Stimulated activated CD8-positive, alpha-beta memory T cell treated with anti-CD3 and anti-CD28 coated beads, Interleukin-15, amount 100 ng/mL, for 24 hours (primary cell): ENCODE data around the gene FAM209A.
"Not testable (repeated sequence)": the region's sequence is repeated elsewhere in the genome, so short reads cannot be mapped to it uniquely, and the experiment has no call there.

Source experiments
- DNase-seq: peaks from one replicate; pipeline ENCODE4 v3.0.0-alpha.2; 2020; ENCODE audit warnings: low read depth

Gene FAM209A, protein sequence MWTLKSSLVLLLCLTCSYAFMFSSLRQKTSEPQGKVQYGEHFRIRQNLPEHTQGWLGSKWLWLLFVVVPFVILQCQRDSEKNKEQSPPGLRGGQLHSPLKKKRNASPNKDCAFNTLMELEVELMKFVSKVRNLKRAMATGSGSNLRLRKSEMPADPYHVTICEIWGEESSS

DNA sequence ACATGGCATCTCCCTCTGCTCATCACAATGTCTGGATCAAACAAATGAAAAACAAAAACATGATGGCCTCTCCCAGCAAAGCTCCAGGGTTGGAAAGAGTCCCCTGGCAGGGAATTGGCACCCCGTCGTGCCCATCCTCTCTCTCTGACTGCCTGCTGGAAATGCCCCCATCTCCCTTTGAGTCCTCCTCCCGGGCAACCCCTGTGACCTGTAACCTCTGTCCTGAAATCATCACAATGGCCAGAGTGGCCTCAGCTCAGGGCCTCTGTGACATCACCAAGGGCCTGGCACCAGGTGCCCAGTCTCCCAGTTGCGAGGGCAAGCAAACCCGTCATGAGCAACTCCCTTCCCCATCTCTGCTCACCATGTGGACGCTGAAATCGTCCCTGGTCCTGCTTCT lies at the start of gene FAM209A:
Gene FAM209A (plus strand): TSS at position 301 of the 400 bp plus-strand sequence. CDS start 65 bp downstream, at position 366.
- not testable (repeated sequence) for DNase-seq

DNA sequence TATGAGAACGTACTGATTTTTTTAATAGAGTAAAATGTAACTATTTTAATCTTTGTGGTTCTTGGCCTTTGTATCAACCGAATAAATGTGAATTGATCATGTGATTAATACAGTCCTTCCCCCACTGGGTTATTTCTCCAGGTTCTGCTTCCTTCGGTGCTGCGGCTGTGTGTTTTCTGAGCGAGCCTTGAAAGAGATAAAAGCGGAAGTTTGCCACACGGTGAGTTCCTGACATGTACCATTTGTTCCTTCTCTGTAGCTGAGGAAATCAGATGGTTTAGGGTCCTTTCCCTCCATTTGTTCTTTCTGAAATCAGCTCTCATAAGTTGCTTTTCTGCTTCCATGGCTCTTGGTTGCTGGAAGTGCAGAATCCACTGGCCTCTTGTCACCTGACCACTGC lies 40.6 kb upstream of the FAM209A start:
- no peak for DNase-seq

DNA sequence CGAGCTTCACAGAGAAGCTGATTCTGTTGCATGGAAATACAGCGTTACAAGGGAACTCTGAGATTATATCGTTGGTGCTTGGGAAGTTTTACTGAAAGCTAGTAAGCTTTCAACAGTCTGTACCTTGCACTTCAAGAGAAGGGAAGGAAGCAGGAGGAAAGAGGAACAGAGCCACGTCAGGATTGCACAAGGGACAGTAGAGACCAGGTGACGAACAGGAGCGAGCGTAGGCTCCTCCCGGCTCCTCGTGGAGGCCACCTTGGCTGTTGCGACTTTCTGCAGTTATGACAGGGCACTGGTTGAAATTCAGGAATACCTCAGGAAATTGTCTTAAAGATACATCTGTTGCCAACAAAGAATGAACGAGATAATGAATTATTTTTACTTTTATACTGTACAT lies 37.3 kb upstream of the FAM209A start:
- no peak for DNase-seq

DNA sequence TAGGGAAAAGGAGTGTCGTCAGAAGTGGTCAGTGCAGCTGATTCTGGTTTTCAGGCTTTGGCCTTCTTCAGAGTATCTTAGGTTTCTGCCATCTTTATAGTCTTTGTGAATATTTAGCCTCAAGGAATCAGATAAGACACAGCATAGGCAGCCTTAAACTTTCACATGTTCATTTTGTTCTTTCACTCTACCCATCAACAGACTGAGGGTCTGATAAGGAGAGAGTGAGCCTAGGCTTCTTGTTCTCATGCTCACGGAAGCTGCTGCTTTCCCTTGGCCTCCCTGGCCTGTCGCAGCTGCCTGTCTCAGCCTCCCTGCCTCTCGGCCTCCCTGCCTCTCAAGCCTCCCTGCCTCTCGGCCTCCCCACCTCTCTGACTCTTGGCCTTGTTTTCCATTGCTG lies 36.0 kb upstream of the FAM209A start:
- no peak for DNase-seq

DNA sequence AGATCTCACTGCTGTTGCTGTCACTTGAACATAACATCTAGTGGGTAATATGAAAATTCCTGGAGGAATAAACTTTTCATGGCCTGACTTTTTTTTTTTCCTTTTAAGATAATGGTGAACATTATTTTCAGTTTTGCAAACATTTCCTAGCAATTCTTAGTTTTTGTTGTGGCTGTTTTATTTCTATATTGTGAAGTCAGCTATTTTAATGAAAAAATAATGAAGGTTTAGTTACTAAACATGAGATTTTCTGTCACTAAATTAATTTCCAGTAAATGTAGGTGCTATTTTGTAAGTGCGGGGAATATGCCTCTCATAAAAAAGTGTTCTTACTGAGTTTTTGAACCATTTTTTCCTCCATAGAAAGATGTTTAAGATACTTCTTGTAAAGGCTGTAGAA lies 23.4 kb upstream of the FAM209A start:
- DNase-seq, result no peak

DNA sequence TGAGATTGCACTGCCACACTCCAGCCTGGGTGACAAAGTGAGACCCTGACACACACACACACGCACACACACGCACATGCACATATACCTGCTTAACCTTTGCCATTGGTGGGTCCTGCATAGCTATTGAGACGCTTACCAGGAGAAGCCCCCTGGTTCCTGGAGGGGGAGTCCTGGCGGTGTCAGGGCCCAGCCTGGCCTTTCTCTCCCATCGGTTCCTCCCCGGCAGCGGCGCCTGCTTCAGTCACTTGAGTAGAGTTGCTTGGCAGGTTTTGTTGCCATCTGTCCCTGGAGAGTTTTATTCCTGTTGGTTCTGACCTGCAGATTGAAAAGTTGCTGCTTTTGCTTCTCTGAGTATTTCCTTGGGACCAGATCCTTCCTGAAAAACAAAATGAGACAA lies 20.6 kb upstream of the FAM209A start:
- DNase-seq, result no peak

DNA sequence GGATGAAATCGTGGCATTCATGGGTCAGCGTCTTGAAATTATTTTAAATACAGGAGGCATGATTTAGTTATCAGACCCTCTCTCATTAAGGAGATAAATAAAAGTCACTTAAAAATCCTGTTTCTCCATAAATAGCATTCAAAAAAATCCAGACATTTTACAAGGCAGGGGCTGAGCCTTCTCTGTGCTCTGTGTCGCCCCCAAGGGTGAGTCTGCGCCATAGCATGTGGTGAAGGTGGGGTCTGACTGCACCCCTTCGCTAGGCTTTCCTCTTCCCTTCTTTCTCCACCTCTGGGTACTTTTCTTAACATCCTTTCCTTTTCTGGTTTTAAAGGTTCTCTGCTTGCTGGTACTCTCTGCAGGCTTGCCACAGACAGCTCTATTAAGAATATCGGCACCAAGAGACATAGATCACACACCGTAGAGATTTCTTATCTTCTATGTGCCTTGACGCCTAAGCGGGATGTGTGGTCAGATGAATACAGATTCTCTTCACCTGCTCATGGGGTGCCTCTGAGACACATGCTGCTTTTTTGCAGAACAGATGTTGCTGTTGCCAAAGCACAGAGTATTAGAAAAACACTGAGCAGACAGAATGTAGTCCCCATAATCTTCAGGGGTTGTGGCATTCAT lies 20.1 kb upstream of the FAM209A start:
- DNase-seq, result no peak

DNA sequence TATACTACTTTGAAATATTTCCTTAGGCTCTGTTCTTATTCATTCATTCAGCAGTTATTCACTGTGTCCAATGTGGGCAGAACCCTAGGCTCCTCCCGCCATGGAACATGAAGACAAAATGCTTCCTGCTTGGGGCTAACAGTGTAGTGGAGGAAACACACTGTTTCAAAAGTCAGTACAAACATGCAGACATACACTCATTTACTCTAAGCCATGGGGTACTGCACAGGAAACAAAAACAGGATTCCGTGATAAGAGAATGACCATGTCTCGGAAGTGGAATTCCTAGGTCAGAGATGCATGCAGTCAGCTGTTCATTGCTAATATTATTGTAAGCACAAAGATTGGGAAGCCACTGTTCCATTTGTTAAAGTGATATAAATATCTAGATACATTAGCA lies 18.4 kb upstream of the FAM209A start:
- DNase-seq, result no peak

DNA sequence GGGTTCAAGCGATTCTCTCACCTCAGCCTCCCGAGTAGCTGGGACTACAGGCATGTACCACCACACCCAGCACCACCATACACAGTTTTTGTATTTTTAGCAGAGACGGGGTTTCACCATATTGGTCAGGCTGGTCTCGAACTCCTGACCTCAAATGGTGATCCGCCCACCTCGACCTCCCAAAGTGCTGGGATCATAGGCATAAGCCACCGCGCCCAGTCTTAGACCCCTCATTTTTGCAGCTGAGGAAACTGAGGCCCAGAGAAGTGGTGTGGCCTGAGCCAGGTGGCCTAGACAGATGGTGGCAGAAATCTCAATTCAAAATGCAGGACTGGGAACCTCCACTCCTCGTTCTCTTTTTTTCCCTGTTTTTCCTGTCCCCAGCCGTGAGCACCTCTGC lies 12.6 kb upstream of the FAM209A start:
- DNase-seq, result no peak

DNA sequence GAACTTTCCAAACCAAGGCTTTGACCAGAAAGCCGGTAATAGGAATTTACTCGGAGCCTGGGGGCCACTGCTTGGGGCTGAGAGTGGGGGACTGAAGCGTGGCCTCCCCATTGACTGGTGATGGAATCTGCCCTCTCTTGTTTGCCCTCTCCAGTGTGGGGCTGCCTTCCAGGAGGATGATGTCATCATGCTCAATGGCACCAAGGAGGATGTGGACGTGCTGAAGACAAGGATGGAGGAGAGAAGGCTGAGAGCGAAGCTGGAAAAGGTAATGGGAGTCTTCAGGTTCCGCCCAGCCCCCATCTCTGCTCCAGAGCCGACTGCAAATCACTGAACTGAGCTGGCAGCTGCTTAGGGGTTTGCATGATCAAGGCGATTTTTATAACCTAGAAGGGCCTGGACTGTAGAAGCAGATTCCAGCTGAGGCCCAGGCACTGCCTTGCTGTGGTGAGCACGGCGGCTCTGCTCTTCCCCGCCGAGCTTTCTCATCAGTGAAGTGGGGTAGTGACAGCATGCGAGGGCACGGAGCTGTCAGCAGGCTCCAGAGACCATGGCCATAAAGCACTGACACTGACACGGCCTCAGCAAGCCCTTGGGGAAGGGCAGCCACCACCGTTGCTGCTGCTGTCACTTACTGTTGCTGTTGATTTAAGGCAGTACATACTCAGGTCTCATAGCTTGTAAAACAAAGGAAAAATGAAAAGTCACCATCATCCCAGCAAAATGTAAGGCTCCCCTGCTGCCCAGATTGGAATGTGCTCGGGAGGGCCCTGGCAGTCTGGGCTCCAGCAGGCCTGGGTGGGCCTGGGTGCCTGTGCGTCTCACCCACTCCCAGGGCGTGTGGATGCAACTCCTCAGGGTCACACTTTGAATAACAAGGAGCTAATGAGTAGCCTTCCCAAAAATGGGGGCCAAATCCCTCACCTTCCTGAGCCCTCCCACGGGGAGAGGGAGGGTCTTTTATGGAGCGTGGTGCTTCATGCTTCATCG lies 11.1 kb upstream of the FAM209A start:
- no peak for DNase-seq

DNA sequence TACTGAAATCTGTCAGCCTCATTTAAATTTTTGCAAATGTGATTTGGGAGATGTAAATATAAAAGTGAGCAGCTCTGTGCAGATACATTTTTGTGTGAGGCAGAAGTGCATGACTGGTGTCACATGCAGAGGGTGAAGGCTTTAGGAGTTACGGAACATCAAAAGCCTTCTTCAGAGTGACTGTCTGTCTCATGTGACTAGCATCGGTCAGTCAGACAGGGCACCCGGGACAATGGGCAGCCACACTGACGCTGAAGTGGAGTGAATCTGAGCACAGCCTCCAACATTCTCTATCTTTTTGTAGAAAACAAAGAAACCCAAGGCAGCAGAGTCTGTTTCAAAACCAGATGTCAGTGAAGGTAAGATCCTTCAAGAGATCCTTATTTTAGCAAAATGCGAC lies 7.9 kb upstream of the FAM209A start:
- DNase-seq, result no peak

DNA sequence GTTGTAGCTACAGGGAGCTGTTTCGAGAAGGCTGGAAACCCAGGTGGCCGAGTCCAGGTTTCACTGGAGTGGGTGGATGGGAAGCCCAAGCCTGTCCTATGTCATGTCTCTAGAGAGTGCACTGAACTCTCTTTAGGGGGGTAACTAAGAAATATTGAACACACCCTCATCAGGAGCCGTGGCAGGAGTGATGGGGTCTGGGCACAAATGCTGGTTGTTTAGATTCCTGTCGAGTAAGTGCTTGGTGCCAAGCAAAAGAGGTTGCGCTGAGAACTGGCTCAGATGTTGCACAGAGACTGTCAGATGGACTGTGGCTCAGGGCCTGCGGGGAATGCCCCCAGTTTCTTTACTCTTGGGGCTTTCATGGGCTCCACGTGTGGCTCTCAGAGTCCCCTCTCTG lies 7.3 kb upstream of the FAM209A start:
- DNase-seq, result no peak

DNA sequence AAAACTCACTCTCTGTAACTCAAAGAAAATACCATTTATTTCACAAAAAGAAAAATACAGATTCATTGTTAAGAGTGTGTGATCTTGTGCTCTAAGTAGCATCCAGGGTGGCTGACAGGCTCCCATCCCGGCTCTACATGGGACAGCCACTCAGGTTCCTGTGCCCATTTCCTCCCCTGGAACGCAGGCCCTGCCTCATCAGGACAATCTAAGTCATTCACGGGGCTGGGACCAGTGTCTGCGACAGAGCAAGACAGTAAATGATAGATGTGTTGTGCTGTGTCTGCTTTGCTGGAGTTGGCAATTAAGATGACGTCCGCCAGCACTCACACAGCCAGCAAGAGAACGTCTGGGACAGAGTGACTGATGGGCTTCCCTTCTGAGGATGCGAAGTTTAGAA lies 6.9 kb upstream of the FAM209A start:
- no peak for DNase-seq

DNA sequence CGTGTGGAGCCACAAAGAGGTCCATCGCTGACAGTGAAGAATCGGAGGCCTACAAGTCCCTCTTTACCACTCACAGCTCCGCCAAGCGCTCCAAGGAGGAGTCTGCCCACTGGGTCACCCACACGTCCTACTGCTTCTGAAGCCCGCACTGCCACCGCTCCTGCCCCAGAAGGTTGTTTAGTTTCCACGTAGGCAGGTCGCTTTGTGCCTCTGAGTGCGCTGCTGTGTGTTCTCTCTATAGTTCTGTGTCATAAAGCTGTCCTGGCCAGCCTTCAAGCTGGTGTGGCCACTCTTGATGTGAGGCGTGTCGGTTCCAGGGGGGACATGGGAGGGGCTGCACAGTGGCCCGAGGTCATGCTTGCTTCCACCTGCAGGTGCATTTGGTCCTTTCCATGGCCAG lies 6.4 kb upstream of the FAM209A start:
- no peak for DNase-seq

DNA sequence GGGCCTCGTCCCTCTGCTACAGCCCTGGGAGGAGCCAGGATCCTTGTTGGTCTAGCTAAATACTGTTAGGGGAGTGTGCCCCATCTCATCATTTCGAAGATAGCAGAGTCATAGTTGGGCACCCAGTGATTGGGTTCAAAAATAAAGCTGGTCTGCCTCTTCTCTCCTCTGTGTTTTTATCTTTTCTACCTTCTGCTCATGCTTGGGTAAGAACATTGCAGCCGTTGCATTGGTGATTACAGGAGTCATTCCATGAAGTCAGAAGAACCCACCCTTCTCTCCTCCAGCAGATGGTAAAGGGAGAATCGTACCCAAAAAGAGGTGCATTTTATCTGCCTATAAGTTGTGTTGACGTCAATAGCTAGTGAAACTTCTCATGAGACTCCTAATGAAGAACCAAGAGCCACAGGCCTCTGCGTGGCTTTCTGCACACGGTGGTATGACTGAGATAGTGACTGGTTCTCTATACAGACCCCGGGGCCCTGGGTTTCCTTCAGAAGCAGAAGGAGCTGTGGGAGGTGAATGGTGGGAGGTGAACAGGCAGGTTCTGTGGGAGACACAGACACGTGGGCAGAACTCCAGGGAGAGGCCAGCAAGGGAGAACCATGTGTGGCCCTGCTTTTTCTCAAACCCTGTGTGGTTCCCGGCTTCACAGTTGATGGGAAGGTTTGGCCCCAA lies 5.7 kb upstream of the FAM209A start:
- DNase-seq, result no peak

DNA sequence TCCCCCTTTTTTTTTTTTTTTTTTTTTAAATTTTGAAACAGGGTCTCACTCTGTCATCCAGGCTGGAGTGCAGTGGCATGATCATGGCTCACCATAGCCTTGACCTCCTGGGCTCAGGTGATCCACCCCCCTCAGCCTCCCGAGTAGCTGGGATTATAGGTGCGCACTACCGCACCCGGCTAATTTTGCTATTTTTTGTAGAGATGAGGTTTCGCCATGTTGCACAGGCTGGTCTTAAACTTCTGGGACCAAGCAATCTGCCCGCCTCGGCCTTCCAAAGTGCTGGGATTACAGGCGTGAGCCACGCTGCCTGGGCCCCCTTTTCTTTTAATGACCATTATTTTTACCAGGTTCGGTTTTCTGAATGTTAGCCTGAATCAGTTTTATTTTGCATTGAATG lies 5.0 kb upstream of the FAM209A start:
- no peak for DNase-seq

DNA sequence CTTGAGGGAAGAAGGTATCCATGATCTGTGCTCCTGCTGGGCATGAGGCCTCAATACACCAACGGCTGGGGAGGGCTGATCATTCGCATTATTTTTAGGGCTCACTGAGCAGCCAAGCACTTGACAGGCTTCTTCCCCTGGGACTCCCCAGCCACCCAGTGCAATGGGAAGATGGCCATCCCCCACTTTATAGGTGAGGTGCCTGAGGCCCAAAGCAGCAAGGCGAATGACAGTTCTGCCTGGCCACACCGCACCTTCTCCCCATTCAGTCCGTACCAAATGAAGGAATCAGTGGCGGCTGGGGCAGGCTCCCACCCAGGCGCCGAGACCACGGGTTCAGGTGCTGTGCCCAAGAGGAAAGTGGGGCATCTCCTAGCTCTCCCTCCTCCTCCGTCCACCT lies 4.4 kb upstream of the FAM209A start:
- no peak for DNase-seq

DNA sequence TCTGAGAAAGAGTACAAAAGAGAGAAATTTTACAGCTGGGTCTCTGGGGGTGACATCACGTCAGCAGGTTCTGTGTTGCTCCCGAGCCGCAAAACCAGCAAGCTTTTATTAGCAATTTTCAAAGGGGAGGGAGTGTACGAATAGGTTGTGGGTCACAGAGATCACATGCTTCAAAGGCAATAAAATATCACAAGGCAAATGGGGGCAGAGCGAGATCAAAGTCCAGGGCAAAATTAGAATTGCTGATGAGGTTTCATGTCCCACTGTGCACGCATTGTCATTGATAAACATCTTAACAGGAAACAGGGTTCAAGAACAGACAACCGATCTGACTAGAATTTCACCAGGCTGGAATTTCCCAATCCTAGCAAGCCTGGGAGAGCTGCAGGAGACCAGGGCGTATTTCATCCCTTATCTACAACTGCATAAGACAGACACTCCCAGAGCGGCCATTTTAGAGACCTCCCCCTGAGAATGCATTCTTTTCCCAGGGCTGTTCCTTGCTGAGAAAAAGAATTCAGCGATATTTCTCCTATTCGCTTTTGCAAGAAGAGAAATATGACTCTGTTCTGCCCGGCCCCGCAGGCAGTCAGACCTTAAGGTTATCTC lies 3.7 kb upstream of the FAM209A start:
- DNase-seq, result not testable (repeated sequence)

DNA sequence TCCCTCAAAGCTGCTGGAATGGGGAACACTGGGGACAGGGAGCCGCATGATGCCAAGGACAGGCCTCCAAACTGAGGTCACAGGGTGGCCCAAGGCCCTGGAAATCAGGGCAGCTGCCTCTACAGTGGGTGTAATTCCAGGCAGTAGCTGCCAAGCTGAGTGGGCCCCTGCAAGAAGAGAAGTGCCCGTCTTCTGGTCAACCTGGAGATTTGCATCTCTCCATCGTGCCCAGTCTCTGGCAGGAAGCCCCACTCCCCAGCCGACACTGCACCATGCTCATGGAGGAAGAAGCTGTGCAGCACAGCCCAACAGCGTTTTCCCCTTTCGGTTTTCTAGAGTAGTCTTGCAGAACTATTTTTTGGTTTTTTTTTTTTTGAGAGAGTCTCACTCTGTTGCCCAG lies 2.2 kb upstream of the FAM209A start:
- no peak for DNase-seq

DNA sequence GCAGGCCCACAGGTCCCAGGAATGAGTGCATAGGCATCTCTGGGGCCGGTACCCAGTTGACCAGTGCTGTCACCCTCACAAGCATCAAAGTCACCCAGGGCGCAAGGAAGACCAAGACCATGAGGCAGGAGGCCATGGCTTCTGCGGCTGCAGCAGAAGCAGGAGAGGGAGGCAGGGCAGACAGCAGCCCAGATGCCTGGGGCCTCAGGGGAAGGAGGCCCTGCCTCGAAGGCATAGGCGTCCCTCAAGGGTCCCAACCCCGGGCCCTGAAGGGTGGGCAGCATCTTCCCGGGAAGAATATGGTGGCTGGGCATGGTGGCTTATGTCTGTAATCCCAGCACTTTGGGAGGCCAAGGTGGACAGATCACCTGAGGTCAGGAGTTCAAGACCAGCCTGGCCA lies 3.0 kb downstream of the FAM209A start:
- no peak for DNase-seq

DNA sequence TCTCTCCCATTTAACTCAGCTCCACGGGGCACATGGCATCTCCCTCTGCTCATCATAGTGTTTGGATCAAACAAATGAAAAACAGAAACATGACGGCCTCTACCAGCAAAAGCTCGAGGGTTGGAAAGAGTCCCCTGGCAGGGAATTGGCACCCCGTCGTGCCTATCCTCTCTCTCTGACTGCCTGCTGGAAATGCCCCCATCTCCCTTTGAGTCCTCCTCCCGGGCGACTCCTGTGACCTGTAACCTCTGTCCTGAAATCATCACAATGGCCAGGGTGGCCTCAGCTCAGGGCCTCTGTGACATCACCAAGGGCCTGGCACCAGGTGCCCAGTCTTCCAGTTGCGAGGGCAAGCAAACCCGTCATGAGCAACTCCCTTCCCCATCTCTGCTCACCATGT lies 8.4 kb downstream of the FAM209A start, which contains the start of gene FAM209B:
Gene FAM209B (plus strand): TSS at position 301 of the 400 bp plus-strand sequence. CDS start 96 bp downstream, at position 397.
- not testable (repeated sequence) for DNase-seq

DNA sequence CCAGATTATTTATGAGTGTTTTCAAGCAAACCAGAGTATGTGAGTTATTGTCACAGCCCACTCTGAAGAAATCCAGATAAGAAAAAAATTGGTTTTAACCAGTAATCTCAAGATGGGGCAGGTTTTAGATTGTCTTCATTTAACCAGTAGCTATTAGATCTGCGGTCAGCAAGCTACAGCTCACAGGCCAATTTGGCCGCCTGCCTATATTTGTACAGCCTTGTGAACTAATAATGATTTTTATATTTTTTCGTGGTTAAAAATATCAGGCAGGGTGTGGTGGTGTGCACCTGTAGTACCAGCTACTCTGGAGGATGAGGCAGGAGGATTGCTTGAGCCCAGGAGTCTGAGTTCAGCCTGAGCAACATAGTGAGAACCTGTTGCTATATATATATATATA lies 13.5 kb downstream of the FAM209A start:
- no peak for DNase-seq
